HepG2 (cell line): ENCODE results near the gene CDT1. TPM values are rescaled to one million over a fixed set of nuclear protein-coding genes. Genes with fewer than 3 reads are reported as not detected.
A peak's percentile ranks its signal among the peaks of the same experiment; 100 is the strongest.

Source experiments
- BCLAF1 ChIP-seq: fragments of 450-650 bp; IDR thresholded peaks from 2 replicates; pipeline ENCODE4 v1.6.1; 2017; ENCODE audit warnings: mild to moderate bottlenecking
- EZH2 ChIP-seq: conservative IDR thresholded peaks from 2 replicates; pipeline ENCODE4 v1.6.1; 2012; ENCODE audit warnings: mild to moderate bottlenecking, low read depth, low read length, moderate library complexity
- FUBP1 ChIP-seq: sonication (generic); formaldehyde crosslinking; IDR thresholded peaks from 2 replicates; pipeline ENCODE4 v1.5.1; 2020; ENCODE audit warnings: missing genetic modification reagents, mild to moderate bottlenecking, borderline replicate concordance
- TBX2 ChIP-seq: sonication (generic); formaldehyde crosslinking; IDR thresholded peaks from 2 replicates; pipeline ENCODE4 v1.5.0; 2020; ENCODE audit warnings: missing genetic modification reagents, mild to moderate bottlenecking, borderline replicate concordance
- TFE3 ChIP-seq: IDR thresholded peaks from 2 replicates; pipeline ENCODE4 v1.6.1; 2016
- ZNF17 ChIP-seq: sonication (generic); formaldehyde crosslinking; IDR thresholded peaks from 2 replicates; pipeline ENCODE4 v1.5.0; 2020; ENCODE audit warnings: mild to moderate bottlenecking, missing genetic modification reagents
- ZNF704 ChIP-seq: sonication (generic); formaldehyde crosslinking; IDR thresholded peaks from 2 replicates; pipeline ENCODE4 v1.8.1; 2023; ENCODE audit warnings: mild to moderate bottlenecking, inconsistent platforms, moderate library complexity, missing genetic modification reagents, borderline replicate concordance
- polyA plus RNA-seq, 8 experiments: library from polyadenylated mRNA; depleted of rRNA in 3 of 8; stranded (reverse) in 7 of 8; unstranded in 1 of 8; fragments of >200 nt; fragmentation: Illumina TruSeq in 4 of 8; extraction: Trizol in 4 of 8; gene quantifications; 2 replicates each; pipeline versions ENCODE4 v1.2.1 to v1.2.3, GENCODE V29; 2011 to 2016; ENCODE audit warnings: low read depth in 4 of 8, missing spikeins in 1 of 8, mixed read lengths in 1 of 8; ENCODE audit not compliant: insufficient read depth in 1 of 8
- total RNA-seq, 5 experiments: library from RNA; depleted of rRNA; stranded (reverse); fragments of >200 nt; fragmentation: Illumina TruSeq; extraction: Trizol; gene quantifications; 2 replicates each; pipeline ENCODE4 v1.2.3, GENCODE V29; 2016; ENCODE audit warnings: low read depth in 1 of 5
- TF ChIP-seq, protein P1 (sequence below): sonication (generic); formaldehyde crosslinking; IDR thresholded peaks from 2 replicates; pipeline ENCODE4 v1.4.0; 2020; ENCODE audit warnings: missing genetic modification reagents

The CDT1 gene
- total and polyA plus RNA-seq, 2 of the 13 experiments (the other 11 are each of a cell fraction or from before 2014, with no cell fraction given) = 23.1 to 23.8 TPM

DNA sequence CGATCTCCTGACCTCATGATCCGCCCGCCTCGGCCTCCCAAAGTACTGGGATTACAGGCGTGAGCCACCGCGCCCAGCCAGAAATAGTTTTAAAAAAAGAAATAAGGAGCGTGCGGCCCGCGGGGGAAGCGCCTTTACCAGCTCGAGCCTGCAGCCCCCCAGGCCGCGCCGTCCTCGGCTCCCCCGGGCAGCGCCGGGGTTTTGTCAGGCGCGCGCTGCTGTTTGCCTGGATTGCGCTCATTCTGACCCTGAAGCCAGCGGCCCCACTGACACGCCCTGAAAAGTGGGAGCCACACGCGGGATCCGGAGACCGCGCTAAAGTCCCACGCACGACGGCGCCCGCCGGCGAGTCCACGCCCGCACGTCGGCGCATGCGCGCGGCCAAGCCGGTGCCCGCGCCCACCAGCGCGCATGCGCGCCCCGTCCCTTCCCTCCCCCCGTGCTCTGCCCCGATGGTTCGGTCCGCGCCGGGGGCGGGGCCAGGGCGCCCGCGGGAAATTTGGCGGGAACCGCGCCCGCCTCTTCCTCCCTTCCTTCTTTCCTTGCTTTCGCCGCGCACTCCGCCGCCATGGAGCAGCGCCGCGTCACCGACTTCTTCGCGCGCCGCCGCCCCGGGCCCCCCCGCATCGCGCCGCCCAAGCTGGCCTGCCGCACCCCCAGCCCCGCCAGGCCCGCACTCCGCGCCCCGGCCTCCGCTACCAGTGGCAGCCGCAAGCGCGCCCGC is at the start of gene CDT1 (continued):
- TF ChIP-seq BCLAF1 (no peak), ZNF17 (CRISPR knock-in tag) (no peak), TFE3 (CRISPR knock-in tag) (no peak), FUBP1 (CRISPR knock-in tag) (no peak), TBX2 (CRISPR knock-in tag) (no peak), EZH2 (no peak), ZNF704 (peak; percentile 84)
- TF ChIP-seq, protein P1, sequence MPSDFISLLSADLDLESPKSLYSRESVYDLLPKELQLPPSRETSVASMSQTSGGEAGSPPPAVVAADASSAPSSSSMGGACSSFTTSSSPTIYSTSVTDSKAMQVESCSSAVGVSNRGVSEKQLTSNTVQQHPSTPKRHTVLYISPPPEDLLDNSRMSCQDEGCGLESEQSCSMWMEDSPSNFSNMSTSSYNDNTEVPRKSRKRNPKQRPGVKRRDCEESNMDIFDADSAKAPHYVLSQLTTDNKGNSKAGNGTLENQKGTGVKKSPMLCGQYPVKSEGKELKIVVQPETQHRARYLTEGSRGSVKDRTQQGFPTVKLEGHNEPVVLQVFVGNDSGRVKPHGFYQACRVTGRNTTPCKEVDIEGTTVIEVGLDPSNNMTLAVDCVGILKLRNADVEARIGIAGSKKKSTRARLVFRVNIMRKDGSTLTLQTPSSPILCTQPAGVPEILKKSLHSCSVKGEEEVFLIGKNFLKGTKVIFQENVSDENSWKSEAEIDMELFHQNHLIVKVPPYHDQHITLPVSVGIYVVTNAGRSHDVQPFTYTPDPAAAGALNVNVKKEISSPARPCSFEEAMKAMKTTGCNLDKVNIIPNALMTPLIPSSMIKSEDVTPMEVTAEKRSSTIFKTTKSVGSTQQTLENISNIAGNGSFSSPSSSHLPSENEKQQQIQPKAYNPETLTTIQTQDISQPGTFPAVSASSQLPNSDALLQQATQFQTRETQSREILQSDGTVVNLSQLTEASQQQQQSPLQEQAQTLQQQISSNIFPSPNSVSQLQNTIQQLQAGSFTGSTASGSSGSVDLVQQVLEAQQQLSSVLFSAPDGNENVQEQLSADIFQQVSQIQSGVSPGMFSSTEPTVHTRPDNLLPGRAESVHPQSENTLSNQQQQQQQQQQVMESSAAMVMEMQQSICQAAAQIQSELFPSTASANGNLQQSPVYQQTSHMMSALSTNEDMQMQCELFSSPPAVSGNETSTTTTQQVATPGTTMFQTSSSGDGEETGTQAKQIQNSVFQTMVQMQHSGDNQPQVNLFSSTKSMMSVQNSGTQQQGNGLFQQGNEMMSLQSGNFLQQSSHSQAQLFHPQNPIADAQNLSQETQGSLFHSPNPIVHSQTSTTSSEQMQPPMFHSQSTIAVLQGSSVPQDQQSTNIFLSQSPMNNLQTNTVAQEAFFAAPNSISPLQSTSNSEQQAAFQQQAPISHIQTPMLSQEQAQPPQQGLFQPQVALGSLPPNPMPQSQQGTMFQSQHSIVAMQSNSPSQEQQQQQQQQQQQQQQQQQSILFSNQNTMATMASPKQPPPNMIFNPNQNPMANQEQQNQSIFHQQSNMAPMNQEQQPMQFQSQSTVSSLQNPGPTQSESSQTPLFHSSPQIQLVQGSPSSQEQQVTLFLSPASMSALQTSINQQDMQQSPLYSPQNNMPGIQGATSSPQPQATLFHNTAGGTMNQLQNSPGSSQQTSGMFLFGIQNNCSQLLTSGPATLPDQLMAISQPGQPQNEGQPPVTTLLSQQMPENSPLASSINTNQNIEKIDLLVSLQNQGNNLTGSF (CRISPR knock-in tag) = peak; percentile 89
